Kidney epithelial cell (primary cell): ENCODE data around the gene DLG1. TPM values are rescaled to one million over a fixed set of nuclear protein-coding genes. Genes with fewer than 3 reads are reported as not detected.

ENCODE experiments used
- DNase-seq: peaks from one replicate; pipeline ENCODE4 v3.0.0-alpha.2; 2010; ENCODE audit warnings: low read depth
- H3K27me3 ChIP-seq: 2 replicates; pipeline ENCODE4 v1.6.0; 2011; ENCODE audit warnings: low read length; ENCODE audit not compliant: control insufficient read depth, insufficient read depth
- H3K36me3 ChIP-seq: 2 replicates; pipeline ENCODE4 v1.5.1; 2011; ENCODE audit warnings: low read length; ENCODE audit not compliant: control insufficient read depth, insufficient read depth
- H3K4me3 ChIP-seq: 2 replicates; pipeline ENCODE4 v1.5.1; 2011; ENCODE audit warnings: low read depth, mild to moderate bottlenecking, control low read depth, low read length
- CTCF ChIP-seq: IDR thresholded peaks from 2 replicates; pipeline ENCODE4 v1.5.1; 2011; ENCODE audit warnings: mild to moderate bottlenecking, moderate library complexity, low read length, control low read depth, inconsistent platforms; ENCODE audit not compliant: insufficient read depth, poor library complexity, severe bottlenecking
- total RNA-seq: library from RNA; depleted of rRNA; stranded (reverse); fragments of >200 nt; gene quantifications from 2 replicates; pipeline ENCODE4 v1.2.3, GENCODE V29; 2015

Gene DLG1
- total RNA-seq, 1 donor from 2014 or later = 127 TPM

GRCh38 chr3:197328198-197328597, 29.8 kb upstream of the DLG1 start:
- H3K27me3 ChIP-seq = no peaks in the 10 kb centered on the region
- H3K4me3 ChIP-seq = no peak overlapping the region
- DNase-seq = no peak
- no peaks in the 10 kb centered on the region for H3K36me3 ChIP-seq
- TF ChIP-seq CTCF = no peak

- no peak for DNase-seq
- TF ChIP-seq CTCF = no peak
- no peak overlapping the region for H3K4me3 ChIP-seq
- H3K36me3 ChIP-seq = no peaks in the 10 kb centered on the region
- no peaks in the 10 kb centered on the region for H3K27me3 ChIP-seq
These were observed 29.3 kb upstream of the DLG1 start for GRCh38 chr3:197327701-197328100.

- no peak for TF ChIP-seq CTCF
- no peaks in the 10 kb centered on the region for H3K27me3 ChIP-seq
- no peak overlapping the region for H3K4me3 ChIP-seq
- H3K36me3 ChIP-seq = no peaks in the 10 kb centered on the region
- no peak for DNase-seq
These were observed 27.4 kb upstream of the DLG1 start for GRCh38 chr3:197325773-197326172.

- no peak for DNase-seq
- Histone ChIP-seq H3K27me3 (no peaks in the 10 kb centered on the region), H3K4me3 (no peak overlapping the region), H3K36me3 (no peaks in the 10 kb centered on the region)
- no peak for TF ChIP-seq CTCF
These were observed 23.7 kb upstream of the DLG1 start for GRCh38 chr3:197322149-197322548.

GRCh38 chr3:197320582-197320981, 22.2 kb upstream of the DLG1 start:
- Histone ChIP-seq H3K27me3 (no peaks in the 10 kb centered on the region), H3K36me3 (no peaks in the 10 kb centered on the region), H3K4me3 (no peak overlapping the region)
- DNase-seq = no peak
- TF ChIP-seq CTCF = no peak

GRCh38 chr3:197317250-197317963, 19.0 kb upstream of the DLG1 start:
- Histone ChIP-seq H3K4me3 (no peak overlapping the region), H3K36me3 (no peaks in the 10 kb centered on the region), H3K27me3 (no peaks in the 10 kb centered on the region)
- DNase-seq = no peak
- no peak for TF ChIP-seq CTCF
